WI38 (cell line): Measurements from ENCODE around the gene STK4.
A peak's percentile ranks its signal among the peaks of the same experiment; 100 is the strongest.

ENCODE experiments used
- H3K4me3 ChIP-seq: 2 replicates; pipeline ENCODE4 v1.5.1; 2011; ENCODE audit warnings: low read depth, mild to moderate bottlenecking, control low read depth, low read length
- TF ChIP-seq, protein P1 (sequence below): IDR thresholded peaks from 2 replicates; pipeline ENCODE4 v1.5.1; 2012; ENCODE audit warnings: low read depth, mild to moderate bottlenecking, control low read depth, low read length

STK4 gene

DNA sequence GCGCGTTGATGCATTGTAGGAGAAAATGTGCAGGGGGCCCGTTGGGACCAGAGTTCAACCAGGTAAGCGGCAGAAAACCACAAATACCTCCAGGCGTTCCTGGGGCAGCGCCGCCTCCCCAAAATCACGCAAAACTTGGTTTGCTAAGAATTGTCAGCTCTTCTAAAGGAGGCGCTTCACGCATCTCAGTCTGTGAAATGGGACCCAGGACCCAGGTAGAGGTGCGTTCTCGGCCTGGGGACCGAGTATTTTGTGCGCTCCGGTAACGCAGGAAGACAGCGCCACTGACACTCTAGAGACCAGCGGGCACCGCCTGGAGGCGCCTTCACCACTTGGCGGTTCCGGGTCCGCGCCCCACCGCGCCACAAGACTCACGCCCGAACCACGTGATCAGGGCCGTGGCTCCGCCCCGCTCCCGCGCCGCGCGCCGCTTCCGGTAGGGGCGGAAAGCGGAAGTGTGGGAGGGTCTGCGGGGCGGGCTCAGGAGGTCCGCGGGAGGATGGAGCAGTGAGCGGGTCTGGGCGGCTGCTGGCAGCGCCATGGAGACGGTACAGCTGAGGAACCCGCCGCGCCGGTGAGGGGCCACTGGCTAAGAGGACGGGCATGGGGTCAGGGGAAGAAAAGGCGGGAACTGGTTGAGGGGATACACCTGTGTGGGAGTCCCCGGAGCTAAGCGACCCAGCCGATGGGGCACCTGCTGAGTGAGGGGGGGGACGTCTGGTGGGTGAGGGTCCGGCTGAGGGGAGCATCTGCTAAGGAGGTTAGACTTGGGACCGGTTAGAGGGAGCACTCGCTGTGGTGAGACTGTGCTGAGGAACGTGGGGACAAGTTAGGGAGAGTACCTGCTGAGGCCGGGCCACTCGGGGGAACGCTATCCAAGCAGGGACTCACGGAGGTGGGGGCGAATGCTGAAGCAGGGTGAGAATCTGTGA lies at the start of gene STK4:
Gene STK4, plus strand, starts transcription at position 483 of the 932 bp plus-strand sequence. Its CDS starts 57 bp downstream, at position 540.
- peak within 1 kb of the TSS; percentile 99 for H3K4me3 ChIP-seq
- TF ChIP-seq, protein P1, sequence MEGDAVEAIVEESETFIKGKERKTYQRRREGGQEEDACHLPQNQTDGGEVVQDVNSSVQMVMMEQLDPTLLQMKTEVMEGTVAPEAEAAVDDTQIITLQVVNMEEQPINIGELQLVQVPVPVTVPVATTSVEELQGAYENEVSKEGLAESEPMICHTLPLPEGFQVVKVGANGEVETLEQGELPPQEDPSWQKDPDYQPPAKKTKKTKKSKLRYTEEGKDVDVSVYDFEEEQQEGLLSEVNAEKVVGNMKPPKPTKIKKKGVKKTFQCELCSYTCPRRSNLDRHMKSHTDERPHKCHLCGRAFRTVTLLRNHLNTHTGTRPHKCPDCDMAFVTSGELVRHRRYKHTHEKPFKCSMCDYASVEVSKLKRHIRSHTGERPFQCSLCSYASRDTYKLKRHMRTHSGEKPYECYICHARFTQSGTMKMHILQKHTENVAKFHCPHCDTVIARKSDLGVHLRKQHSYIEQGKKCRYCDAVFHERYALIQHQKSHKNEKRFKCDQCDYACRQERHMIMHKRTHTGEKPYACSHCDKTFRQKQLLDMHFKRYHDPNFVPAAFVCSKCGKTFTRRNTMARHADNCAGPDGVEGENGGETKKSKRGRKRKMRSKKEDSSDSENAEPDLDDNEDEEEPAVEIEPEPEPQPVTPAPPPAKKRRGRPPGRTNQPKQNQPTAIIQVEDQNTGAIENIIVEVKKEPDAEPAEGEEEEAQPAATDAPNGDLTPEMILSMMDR: peak; percentile 31; the same call in 1 of the 2 replicates

DNA sequence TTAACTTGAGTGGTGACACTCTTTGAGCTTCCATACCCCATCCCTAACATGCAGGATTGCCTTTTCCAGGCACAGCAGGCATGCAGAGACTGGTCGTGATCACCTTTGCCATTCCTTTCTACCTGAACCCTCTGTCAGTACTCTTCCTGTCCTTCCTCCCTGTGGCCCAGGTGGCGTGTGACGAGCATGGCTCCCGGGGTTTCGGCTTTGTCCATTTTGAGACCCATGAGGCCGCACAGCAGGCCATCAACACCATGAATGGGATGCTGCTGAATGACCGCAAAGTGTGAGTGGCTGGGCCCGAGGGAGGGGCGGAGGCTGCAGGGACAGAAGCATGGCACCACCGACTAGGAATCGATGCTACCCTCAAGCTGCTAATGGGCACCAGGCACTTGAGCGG lies 49.7 kb upstream of the STK4 start:
- TF ChIP-seq, protein P1: no peak
- H3K4me3 ChIP-seq: no peak overlapping the region

DNA sequence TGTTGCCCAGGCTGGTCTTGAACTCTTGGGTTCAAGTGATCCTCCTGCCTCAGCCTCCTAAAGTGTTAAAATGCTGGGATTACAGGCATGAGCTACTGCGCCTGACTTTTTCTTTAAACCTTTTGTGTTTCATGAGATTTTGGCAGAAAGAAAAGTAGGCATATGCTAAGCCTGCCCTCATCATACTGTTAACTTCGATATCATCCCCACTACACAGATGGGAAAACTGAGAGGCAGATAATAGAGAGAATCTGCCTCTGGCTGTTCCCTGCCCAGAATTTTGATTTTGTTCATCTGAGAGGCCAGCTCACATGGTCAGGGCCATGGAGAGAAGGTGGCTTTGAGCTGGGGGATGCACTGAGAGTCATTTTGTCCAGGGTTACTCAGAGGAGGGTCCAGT lies 48.9 kb upstream of the STK4 start:
- TF ChIP-seq, protein P1: no peak

DNA sequence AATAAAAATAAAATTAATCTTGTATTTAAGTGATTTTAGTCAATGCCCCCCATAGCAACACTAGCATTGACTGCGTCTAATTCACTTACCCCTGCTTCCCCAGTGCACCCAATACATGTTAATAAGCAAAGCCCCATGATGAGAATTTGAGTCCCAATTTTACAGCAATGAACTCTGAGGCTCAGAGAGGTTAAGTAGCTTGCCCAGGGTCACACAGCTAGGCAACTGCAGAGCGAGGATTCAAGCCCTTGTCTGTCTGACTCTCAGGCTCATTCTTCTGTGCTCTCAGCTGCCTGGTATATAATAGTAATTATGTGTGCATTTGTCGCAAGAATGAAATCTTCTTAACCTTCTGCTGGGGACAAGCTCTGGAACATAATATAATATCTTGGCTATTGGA lies 48.0 kb upstream of the STK4 start:
- H3K4me3 ChIP-seq: no peak overlapping the region
- TF ChIP-seq, protein P1: no peak

More for the DNA sequence above, 48.9 kb upstream of the STK4 start:
- no peak overlapping the region for H3K4me3 ChIP-seq

DNA sequence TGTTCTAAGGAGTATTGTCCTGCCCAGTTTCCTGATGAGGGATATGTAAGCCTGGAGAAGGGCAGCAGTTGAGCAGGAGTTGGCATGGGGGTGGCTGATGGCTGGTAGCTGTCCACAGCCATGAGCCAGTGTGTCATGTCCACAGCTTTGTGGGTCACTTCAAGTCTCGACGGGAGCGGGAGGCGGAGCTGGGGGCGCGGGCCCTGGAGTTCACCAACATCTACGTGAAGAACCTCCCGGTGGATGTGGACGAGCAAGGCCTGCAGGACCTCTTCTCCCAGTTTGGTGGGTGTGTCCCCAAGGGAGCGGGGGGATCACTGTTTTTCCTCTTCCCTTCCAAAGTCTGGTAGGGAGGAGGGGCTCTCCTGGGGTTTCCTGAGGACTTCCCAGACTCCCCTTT lies 47.6 kb upstream of the STK4 start:
- no peak overlapping the region for H3K4me3 ChIP-seq
- TF ChIP-seq, protein P1: no peak

DNA sequence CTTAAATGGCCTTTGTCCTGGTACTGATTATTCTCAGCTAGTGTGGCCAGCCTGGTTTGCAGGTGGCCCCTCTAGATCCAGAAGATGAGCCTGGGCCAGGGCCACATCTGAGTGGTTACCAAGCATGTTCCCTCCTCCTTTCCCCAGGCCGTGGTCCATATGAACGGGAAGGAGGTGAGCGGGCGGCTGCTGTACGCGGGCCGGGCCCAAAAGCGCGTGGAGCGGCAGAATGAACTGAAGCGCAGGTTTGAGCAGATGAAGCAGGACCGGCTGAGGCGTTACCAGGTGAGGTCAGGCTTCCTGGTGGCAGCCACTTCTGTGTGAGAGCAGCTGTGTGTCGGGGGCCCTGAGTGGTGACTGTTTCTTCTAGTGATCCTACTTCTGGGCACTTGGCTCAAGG lies 44.9 kb upstream of the STK4 start:
- no peak overlapping the region for H3K4me3 ChIP-seq
- TF ChIP-seq, protein P1: no peak

DNA sequence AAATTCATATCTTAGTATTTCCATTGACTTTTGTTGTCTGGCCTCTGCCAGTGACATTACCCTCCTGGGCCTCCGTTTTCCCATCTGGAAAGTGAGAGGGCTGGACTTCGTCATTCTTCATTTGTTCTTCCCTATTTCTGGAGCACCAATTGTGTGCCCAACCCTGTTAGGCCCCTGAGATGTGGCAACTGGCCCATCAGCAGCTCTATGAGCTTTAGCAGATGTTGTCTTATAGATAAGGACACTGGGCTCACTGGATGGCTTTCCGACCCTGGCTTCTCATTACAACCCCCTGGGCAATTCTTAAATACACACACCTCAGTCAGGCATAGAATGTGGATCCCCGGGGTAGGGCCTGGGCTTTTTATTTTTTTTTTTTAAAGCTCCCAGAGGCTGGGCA lies 41.8 kb upstream of the STK4 start:
- no peak overlapping the region for H3K4me3 ChIP-seq
- TF ChIP-seq, protein P1: no peak
